Fibroblast of skin of right quadriceps (primary cell): ENCODE measurements around the gene OR56A3.
"Not testable (repeated sequence)": the region's sequence is repeated elsewhere in the genome, so short reads cannot be mapped to it uniquely, and the experiment has no call there.

ENCODE experiments used
- DNase-seq: peaks from one replicate; pipeline ENCODE4 v3.0.0-alpha.2; 2013

OR56A3 gene

GRCh38 chr11:5941951-5942350 lies at the start of gene OR56A3:
OR56A3 (plus strand) TSS chr11:5942251; CDS start chr11:5947347, 5,096 bp downstream.
- no peak for DNase-seq

DNA sequence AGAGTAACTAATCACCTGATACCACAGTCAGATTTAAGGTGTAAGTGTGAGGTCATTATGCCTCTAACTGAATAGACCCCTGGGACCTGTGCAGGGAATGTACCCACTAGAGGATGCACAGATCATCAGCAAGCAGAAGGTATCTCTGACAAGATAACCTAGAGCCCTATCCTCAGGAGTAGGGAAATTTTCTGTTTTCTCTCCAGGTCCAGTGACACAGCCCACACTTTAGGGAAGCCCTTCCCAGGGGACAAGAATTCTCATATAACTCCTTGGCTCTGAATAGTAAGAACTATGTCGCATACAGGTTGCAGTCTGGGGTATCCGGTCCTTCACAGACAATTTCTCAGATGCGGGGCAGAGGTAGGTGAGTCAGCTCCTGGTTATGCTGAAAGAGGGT lies 49.1 kb upstream of the OR56A3 start, which contains the start of gene OR52E5:
Gene OR52E5, plus strand, starts transcription at position 301 of the 400 bp plus-strand sequence. CDS start 7,569 bp downstream, outside the sequence.
- no peak for DNase-seq

DNA sequence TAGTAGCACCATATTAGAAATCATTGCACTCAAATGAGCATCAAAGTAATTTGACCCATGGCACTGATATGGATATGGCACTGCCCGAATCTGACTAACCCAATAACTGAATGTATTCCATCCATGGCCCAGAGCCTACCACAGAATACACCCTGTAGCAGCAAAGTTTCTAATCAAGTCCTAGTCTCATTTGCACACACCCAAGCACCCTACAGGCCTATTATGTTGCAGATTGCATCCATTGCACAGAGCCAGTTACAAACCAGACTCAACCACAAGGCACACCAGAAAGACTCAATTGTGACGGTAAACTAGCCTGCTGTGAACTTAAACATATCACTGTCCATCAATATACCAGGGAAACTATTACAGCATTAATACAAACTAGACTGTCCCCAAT lies 42.5 kb upstream of the OR56A3 start:
- DNase-seq = no peak

- DNase-seq = no peak
Measured at GRCh38 chr11:5910540-5910939, 31.5 kb upstream of the OR56A3 start.

DNA sequence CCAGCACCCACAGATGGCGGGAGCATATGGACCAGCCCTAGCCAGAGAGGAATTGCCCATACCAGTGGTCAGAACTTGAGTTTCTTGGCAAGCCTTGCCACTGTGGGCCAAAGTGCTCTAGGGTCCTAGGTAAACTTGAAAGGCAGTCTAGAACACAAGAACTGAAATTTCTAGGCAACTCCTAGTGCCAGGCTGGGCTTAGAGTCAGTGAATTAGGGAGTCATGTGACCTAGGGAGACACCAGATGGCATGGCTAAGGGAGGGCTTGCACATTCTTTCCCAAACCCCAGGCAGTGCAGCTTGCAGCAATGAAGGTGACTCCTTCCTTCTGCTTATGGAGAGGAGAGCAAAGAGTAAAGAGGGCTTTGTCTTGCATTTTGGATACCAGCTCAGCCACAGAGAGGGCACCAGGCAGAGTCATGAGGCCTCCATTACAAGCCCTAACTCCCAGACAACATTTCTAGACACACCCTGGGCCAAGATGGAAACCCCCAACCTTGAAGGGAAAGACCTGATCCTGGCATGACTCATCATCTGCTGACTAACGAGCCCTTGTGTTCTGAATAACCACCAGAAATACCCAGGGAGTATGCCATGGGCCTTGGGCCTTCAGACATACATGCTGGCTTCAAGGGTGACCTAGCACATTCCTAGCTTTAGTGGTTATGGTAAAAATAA lies 19.2 kb upstream of the OR56A3 start:
- no peak for DNase-seq

DNA sequence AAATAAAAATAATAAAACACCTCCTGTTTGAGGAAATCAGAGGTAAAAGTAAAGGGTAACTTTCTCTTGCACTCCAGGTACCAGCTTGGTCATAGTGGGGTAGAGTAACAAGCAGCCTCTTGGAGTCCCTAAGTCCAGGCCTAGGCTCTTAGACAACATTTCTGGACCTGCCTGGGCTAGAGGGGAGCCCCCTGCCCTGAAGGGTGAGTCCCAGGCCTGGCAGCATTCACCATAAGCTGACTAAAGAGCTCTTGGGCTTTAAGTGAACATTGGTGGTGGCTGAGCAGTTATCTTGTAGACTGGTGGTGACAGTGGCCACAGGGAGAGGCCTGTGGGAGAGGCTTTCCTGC lies 18.6 kb upstream of the OR56A3 start:
- no peak for DNase-seq

DNA sequence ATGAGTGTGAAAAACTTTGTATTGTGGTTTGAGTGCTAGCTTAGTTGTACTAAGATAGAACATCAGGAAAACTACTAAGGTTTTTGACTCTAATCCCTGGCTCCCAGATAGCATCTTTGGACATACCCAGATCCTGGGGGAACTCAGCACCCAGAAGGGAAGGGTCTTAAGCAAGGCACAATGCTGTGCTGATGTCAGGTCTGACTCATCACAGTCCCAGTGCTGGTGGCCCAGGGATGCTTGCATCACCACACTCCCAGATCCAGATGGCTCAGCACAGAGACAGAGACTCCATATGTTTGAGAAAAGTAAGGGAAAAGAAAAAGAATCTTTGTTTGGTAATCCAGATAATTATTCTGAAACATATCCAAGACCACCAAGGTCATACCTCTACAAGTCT lies 18.3 kb upstream of the OR56A3 start:
- DNase-seq = no peak

- DNase-seq = no peak
Measured at GRCh38 chr11:5928271-5928670, 13.8 kb upstream of the OR56A3 start.

- no peak for DNase-seq
Measured at GRCh38 chr11:5928811-5929210, 13.2 kb upstream of the OR56A3 start.

- no peak for DNase-seq
Measured at GRCh38 chr11:5929571-5930368, 12.3 kb upstream of the OR56A3 start.

- DNase-seq = no peak
Measured at GRCh38 chr11:5930614-5931013, 11.4 kb upstream of the OR56A3 start.

GRCh38 chr11:5931061-5931460 lies 11.0 kb upstream of the OR56A3 start:
- no peak for DNase-seq

- no peak for DNase-seq
Measured at GRCh38 chr11:5932671-5933070, 9.4 kb upstream of the OR56A3 start.

GRCh38 chr11:5933116-5933515 lies 8.9 kb upstream of the OR56A3 start:
- DNase-seq = no peak

GRCh38 chr11:5937868-5938602 lies 4.0 kb upstream of the OR56A3 start:
- DNase-seq = no peak

DNA sequence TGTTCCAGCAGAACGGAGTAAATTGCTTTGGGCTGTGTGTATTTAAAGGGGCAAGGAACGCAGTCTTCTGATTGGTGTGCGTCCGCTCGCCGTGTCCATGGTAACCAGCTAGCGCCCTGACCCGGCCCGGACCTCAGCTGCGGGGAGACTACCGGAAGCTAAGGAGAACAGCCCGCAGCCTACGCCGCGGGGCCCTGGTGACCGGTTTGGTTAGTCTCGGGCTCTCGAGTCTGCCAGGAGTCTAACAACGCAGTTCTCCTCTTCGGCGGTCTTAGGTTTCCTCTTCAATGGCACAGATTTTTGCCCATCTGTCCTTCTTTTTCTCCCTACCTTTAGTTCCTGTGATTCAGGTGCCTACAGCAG lies 3.5 kb upstream of the OR56A3 start:
- DNase-seq = no peak

DNA sequence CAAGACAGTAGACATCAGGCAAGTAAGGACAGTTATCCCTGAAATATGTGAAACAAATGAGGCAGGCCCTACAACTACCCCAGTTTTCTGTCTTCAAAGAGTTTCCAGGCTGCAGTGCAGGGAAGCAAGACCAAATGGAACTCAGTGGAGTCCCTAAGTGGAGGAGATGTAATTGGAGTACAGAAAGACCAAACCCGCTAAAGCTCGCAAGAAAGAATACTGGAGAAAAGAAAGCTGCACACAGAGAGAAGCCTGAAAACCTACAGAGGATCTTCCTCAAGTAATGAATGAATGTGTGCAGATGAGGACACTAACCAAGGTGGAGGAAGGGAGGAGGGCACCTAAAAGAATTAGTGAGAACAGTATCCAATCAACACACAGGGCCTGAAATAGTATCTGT lies 1.3 kb upstream of the OR56A3 start:
- no peak for DNase-seq

DNA sequence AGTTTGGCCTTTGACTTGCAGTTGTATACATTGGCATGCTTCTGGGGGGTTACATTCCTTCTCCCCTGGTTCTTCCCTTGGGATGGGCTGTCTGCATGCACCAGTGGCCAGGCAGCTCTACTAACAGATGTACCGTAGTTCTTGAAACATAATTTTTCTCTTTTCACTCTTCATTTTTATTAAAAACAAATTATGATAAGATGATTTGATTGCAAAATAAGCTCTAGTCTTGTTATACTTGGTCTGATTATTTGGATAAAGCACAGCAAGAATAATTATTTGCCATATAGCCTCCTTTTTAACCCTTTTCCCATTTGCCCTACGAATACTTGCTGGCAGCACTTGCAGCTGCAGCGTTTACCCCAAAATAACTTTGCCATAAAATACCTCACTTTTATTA lies 13.5 kb downstream of the OR56A3 start:
- no peak for DNase-seq

- DNase-seq = not testable (repeated sequence)
Measured at GRCh38 chr11:5960704-5961320, 18.8 kb downstream of the OR56A3 start.

GRCh38 chr11:5966958-5967357 lies 24.9 kb downstream of the OR56A3 start:
- no peak for DNase-seq

DNA sequence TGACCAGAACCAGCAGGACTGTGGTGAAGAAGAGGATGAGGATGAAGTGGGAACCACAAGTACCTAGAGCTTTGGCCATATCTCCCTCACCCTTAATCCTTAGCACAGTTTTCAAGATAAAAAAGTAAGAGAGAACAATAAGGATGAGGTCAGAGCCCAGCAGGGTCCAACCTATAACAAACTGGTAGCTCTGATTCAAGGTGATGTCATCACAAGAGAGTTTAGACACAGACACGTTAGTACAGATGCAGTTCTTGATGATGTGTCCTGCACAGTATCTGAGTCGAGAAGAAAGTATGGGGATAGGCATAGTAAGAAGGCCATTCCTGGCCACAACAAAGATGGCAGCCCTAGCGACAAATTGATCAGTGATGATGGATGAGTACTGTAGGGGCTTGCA lies 25.7 kb downstream of the OR56A3 start:
- no peak for DNase-seq

- no peak for DNase-seq
Measured at GRCh38 chr11:5968394-5968793, 26.3 kb downstream of the OR56A3 start, which contains the start of gene OR56A5. OR56A5 (minus strand) TSS chr11:5968494; CDS start chr11:5968494, 0 bp downstream.

DNA sequence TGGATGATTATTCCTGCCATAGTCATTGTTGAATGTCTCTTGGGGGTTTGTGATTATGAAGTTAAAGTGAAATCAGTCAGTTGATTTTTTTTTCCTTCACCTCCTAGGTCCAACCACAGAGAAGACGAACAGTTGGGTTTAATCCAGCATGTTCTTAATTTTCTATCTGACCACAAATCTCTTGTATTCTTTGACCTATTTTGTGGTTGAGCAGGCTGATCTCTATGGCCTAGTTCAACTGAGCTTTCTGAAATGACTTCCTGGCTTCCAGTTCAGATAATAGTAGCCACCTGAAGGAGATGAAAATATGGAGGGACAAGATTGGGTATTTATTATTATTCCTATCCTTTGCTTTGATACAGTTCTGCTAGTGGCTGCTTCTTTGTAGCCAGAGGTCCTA lies 31.5 kb downstream of the OR56A3 start:
- DNase-seq = no peak
